NCI-H1092 treated with DMSO at 0.1 percent for 48 hours (cell line): ENCODE data around the gene NPLOC4.

Experiments used
- DNase-seq: peaks from one replicate; lab custom pipeline; 2025; lab: John Stamatoyannopoulos, UW

The NPLOC4 gene

GRCh38 chr17:81518113-81518784 lies 118.7 kb downstream of the NPLOC4 start:
- no peak for DNase-seq

DNA sequence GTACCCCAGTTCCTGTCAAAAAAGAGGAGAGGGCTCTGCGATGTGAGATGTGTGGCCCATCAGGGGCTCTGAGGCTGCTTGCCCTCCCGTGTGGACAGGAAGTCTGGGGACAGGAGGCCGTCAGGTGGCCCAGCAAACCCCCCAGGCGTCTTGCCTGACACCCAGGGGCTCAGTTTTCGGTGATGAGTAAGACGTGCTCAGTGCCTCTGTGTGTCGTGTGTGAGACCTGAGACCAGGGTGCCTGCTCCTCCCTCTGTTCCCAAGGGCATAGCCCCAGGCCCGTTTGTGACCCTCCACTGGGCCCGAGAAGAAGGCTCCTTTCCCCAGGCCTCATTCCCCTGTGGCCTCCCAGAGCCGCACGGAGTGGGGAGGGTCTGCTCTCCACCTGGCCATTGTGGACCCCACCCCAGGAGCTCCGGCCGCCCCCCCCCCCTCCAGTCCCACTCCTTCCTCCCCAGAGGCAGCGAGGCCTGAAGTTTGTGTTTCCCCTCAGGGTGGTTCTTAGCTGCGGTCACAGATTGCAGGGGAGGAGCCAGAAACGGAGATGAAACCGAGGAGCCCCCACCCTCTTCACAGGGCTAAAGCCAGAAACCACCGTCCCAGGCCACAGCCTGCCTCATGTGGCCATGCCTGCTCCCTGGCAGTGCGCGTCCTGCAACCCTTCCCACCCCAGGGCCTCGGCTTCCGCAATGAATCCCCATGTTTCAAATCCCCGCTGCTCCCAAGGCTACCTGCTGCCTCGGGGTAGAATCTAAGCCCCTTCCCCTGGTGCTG lies 119.4 kb downstream of the NPLOC4 start:
- no peak for DNase-seq

DNA sequence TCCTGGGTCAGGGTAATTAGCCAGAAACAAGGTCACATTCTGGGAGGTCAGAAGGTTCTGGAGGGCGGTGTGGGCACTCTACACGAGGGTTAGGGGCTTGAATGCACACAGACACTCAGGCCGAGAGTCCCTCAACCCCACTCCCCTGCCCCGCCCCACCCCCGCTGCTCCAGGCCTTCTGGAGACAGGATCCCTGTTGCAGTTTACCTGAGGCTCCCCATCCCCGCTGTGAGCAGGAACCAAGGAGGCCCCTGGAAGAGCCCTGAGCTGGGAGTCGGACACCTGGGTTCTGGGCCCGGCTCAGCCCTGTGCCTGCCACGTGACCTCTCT lies 119.9 kb downstream of the NPLOC4 start:
- DNase-seq: no peak

- DNase-seq: no peak
These were observed 120.5 kb downstream of the NPLOC4 start for GRCh38 chr17:81516439-81516838.

GRCh38 chr17:81515530-81516041 lies 121.3 kb downstream of the NPLOC4 start:
- no peak for DNase-seq

GRCh38 chr17:81514739-81515529 lies 122.0 kb downstream of the NPLOC4 start:
- peak; percentile 34 for DNase-seq

DNA sequence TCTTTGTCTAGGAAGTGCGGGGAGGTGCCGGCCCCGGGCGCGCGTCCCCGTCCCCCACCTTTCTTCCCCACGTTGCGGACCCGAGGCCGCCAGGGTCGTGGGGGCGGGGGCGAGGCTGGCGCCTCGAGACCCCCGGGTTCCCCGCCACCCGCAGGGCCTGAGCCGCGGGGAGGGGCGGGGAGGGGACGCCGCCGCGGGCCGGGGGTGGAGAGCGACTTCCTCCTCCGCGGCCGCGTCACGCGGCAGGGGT lies 122.5 kb downstream of the NPLOC4 start:
- no peak for DNase-seq

- DNase-seq: peak; percentile 73
These were observed 123.0 kb downstream of the NPLOC4 start for GRCh38 chr17:81513753-81514488.

GRCh38 chr17:81513372-81513752 lies 123.5 kb downstream of the NPLOC4 start:
- DNase-seq: peak; percentile 73

DNA sequence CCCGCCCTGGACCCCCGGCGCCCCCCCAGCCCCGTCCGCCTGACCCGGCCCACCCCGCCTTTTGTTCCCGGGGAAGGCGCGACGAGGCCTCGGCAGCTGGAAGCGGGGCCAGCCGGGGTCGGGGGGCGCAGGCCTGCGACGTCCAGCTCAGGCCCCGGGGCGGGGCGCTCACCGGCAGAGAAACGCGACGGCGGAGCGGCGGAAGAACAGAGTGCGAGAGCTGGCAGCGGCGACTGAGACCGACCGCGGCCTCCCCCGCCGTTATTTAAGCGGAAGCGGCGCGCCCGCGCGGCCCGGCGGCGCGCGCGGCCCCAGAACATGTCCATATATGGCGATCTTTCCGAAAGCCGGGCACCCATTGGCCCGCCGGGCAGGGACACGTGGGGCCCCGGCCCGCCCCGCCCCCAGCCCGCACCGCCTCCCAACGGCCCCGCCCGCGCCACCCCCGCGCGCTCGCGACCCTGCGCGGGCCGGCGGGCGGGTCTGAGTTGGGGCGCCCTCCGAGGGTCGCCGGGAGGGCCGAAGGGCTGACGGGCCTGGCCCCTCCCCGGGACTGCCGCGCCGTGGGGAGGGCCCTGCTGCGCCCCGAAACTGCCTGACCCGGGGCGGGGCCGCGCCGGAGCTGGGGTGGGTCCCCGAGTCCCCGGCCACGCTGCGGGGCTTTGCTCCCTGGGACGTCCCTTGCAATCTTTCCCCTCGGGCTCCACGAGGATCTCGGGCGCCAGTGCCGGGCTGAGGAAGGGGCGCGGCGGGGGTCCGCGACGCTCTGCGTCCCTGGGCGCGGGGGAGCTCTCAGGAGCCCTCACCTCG lies 124.1 kb downstream of the NPLOC4 start, which contains the start of gene ACTG1:
Gene ACTG1, minus strand, starts transcription at position 238 of the 810 bp plus-strand sequence. CDS start 445 bp downstream, outside the sequence.
- DNase-seq: peak; percentile 90

- no peak for DNase-seq
These were observed 124.9 kb downstream of the NPLOC4 start for GRCh38 chr17:81511804-81512561.

DNA sequence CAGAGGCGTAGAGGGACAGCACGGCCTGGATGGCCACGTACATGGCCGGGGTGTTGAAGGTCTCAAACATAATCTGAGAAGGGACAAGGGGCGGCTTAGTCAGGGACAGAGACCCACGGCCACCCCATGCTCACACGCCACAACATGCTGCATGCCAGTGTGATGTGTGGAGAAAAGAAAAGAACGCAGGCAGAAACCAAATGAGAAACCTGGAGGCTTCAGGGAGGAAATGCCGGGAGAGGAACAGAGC lies 125.4 kb downstream of the NPLOC4 start:
- DNase-seq: no peak

- no peak for DNase-seq
These were observed 125.9 kb downstream of the NPLOC4 start for GRCh38 chr17:81510785-81511553.

DNA sequence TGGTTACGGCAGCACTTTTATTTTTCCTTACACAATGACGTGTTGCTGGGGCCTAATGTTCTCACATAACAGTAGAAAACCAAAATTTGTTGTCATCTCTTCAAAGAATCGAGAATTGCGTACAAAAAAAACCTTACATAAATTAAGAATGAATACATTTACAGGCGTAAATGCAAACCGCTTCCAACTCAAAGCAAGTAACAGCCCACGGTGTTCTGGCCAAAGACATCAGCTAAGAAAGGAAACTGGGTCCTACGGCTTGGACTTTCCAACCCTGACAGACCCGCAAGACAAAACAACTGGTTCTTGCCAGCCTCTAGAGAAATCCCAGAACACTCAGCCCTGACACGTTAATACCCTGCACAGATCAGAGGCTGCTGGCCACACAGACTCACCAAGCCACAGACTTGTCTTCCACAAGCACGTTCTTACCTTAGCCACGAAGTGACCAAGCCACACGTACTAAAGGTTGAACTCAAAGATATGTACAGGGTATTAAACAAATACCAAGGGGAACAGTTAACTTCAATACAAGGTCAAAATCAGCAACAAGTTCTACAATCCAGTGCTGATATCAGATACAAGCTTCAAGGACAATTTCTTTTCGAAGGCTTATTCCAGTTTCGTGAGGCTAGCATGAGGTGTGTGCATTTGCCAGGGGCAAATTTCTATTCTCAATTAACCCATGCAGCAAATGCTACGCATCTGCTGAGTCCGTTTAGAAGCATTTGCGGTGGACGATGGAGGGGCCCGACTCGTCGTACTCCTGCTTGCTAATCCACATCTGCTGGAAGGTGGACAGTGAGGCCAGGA lies 126.7 kb downstream of the NPLOC4 start:
- DNase-seq: no peak

DNA sequence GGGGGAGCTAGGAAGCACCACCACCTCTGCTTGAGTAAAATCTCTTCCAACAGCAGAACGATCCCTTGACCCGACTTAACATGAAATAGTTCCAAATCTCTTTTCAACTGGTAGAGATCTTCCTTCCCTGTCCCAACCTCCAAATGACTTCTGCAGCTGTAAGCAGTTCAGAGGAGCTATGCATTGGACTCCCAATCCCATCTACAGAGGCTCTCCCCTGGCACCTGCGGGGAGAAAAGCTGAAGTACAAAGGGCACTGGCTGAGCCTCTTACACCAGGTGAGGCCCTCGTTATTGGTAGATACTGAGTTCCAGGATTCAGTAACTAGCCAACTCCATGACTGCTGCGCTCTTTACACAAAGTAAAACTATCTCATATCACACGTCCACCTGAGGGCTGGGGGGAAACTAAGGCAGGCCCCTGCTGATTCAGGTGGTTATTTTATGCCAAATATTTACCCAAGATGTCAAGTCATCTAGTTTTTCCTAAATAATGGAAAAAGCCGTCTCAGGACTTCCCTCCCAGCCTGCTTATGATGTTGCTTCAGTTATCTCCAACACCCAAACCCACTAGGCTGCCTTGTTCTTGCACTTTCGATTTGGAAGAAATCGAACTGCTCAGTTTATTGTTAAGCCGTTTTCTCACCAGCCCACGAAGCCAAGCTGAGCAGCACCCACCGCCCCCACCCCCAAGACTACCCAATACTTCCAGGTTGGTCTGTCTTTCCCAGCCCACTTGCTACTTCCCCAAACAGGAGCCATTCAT lies 127.5 kb downstream of the NPLOC4 start:
- DNase-seq: no peak

GRCh38 chr17:81508639-81509206 lies 128.2 kb downstream of the NPLOC4 start:
- no peak for DNase-seq
